GM08714 (cell line): Measurements from ENCODE around the gene TSBP1.

Source experiments
- H3K4me3 ChIP-seq: fragments of 200-500 bp; sonication (Bioruptor generic); 2 replicates; pipeline ENCODE4 v1.5.1; 2014; ENCODE audit warnings: mild to moderate bottlenecking, low read length, inconsistent platforms
- ZNF274 ChIP-seq: IDR thresholded peaks from 2 replicates; pipeline ENCODE4 v1.6.1; 2012; ENCODE audit warnings: mild to moderate bottlenecking, low read depth, low read length

The TSBP1 gene

GRCh38 chr6:32371803-32372202, at the start of gene TSBP1:
TSS of gene TSBP1 (minus strand) at chr6:32371903. CDS start at chr6:32371706, 197 bp downstream.
- H3K4me3 ChIP-seq: no peak within 1 kb of the TSS
- TF ChIP-seq ZNF274: no peak

- no peak for TF ChIP-seq ZNF274
These were observed 44.3 kb upstream of the TSBP1 start for GRCh38 chr6:32416036-32416435.

GRCh38 chr6:32415521-32416019, 43.9 kb upstream of the TSBP1 start:
- no peak overlapping the region for H3K4me3 ChIP-seq

More at GRCh38 chr6:32416036-32416435, 44.3 kb upstream of the TSBP1 start:
- H3K4me3 ChIP-seq: no peak overlapping the region

GRCh38 chr6:32413427-32414047, 41.8 kb upstream of the TSBP1 start:
- H3K4me3 ChIP-seq: no peak overlapping the region
- no peak for TF ChIP-seq ZNF274

More at GRCh38 chr6:32415521-32416019, 43.9 kb upstream of the TSBP1 start:
- no peak for TF ChIP-seq ZNF274

- no peak for TF ChIP-seq ZNF274
- H3K4me3 ChIP-seq: no peak overlapping the region
These were observed 40.0 kb upstream of the TSBP1 start for GRCh38 chr6:32411566-32412327.

- TF ChIP-seq ZNF274: no peak
These were observed 39.2 kb upstream of the TSBP1 start for GRCh38 chr6:32410906-32411305.

GRCh38 chr6:32406857-32407256, 35.2 kb upstream of the TSBP1 start, which contains the start of gene BTNL2:
TSS of gene BTNL2 (minus strand) at chr6:32407181. CDS start at chr6:32407123, 58 bp downstream.
- no peak within 1 kb of the TSS for H3K4me3 ChIP-seq

More at GRCh38 chr6:32410906-32411305, 39.2 kb upstream of the TSBP1 start:
- H3K4me3 ChIP-seq: no peak overlapping the region

GRCh38 chr6:32406197-32406596, 34.5 kb upstream of the TSBP1 start:
- no peak overlapping the region for H3K4me3 ChIP-seq
- no peak for TF ChIP-seq ZNF274

More at GRCh38 chr6:32406857-32407256, 35.2 kb upstream of the TSBP1 start, which contains the start of gene BTNL2:
- TF ChIP-seq ZNF274: no peak

GRCh38 chr6:32405656-32406055, 34.0 kb upstream of the TSBP1 start:
- TF ChIP-seq ZNF274: no peak
- no peak overlapping the region for H3K4me3 ChIP-seq

- no peak overlapping the region for H3K4me3 ChIP-seq
- no peak for TF ChIP-seq ZNF274
These were observed 31.1 kb upstream of the TSBP1 start for GRCh38 chr6:32402812-32403211.

- no peak overlapping the region for H3K4me3 ChIP-seq
- no peak for TF ChIP-seq ZNF274
These were observed 29.7 kb upstream of the TSBP1 start for GRCh38 chr6:32401284-32401963.

- no peak for TF ChIP-seq ZNF274
- no peak overlapping the region for H3K4me3 ChIP-seq
These were observed 25.7 kb upstream of the TSBP1 start for GRCh38 chr6:32397252-32397920.

GRCh38 chr6:32396028-32396427, 24.3 kb upstream of the TSBP1 start:
- H3K4me3 ChIP-seq: no peak overlapping the region
- no peak for TF ChIP-seq ZNF274
